Nephron (organoid): Measurements from ENCODE around the gene CAPG.

ENCODE experiments used
- H3K27ac Mint-ChIP-seq, 3 experiments: 2 replicates each; pipeline ENCODE4 v1.8.0; 2020; ENCODE audit warnings: mixed read lengths in 3 of 3, mild to moderate bottlenecking in 2 of 3, moderate library complexity in 1 of 3
- H3K27me3 Mint-ChIP-seq: 2 replicates; pipeline ENCODE4 v1.8.0; 2021; ENCODE audit warnings: low read depth, mild to moderate bottlenecking, moderate library complexity, mixed read lengths
- H3K36me3 Mint-ChIP-seq: 2 replicates; pipeline ENCODE4 v1.8.0; 2020; ENCODE audit warnings: low read depth, mixed read lengths
- H3K4me1 Mint-ChIP-seq: 2 replicates; pipeline ENCODE4 v1.8.0; 2020; ENCODE audit warnings: mixed read lengths
- H3K4me3 Mint-ChIP-seq, 3 experiments: 2 replicates each; pipeline ENCODE4 v1.8.0; 2020; ENCODE audit warnings: mild to moderate bottlenecking in 3 of 3, mixed read lengths in 3 of 3, moderate library complexity in 2 of 3
- H3K9me3 Mint-ChIP-seq: 2 replicates; pipeline ENCODE4 v1.8.0; 2020; ENCODE audit warnings: mixed read lengths
- TF ChIP-seq, protein P1 (sequence below), 3 experiments: fragments of 200-600 bp; sonication (generic); IDR thresholded peaks; one replicate each; pipeline ENCODE4 v1.5.0; 2021; ENCODE audit warnings: antibody characterized with exemption in 3 of 3; ENCODE audit not compliant: unreplicated experiment in 3 of 3

The CAPG gene, protein sequence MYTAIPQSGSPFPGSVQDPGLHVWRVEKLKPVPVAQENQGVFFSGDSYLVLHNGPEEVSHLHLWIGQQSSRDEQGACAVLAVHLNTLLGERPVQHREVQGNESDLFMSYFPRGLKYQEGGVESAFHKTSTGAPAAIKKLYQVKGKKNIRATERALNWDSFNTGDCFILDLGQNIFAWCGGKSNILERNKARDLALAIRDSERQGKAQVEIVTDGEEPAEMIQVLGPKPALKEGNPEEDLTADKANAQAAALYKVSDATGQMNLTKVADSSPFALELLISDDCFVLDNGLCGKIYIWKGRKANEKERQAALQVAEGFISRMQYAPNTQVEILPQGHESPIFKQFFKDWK

GRCh38 chr2:85409845-85410583 is at the start of gene CAPG:
Gene CAPG, minus strand, starts transcription at chr2:85410366. Its CDS starts 8,221 bp downstream, at chr2:85402145.
- Mint-ChIP-seq H3K27ac (peak within 1 kb of the TSS in 2 of 3 experiments; percentile 4 to 24), H3K4me1 (peaks cover 34% of the 10 kb centered on the region), H3K4me3 (peak within 1 kb of the TSS in 2 of 3 experiments; percentile 26 to 33), H3K36me3 (peaks cover under 1% of the 10 kb centered on the region), H3K9me3 (peaks cover under 1% of the 10 kb centered on the region), H3K27me3 (peaks cover 3% of the 10 kb centered on the region)
- TF ChIP-seq, protein P1, sequence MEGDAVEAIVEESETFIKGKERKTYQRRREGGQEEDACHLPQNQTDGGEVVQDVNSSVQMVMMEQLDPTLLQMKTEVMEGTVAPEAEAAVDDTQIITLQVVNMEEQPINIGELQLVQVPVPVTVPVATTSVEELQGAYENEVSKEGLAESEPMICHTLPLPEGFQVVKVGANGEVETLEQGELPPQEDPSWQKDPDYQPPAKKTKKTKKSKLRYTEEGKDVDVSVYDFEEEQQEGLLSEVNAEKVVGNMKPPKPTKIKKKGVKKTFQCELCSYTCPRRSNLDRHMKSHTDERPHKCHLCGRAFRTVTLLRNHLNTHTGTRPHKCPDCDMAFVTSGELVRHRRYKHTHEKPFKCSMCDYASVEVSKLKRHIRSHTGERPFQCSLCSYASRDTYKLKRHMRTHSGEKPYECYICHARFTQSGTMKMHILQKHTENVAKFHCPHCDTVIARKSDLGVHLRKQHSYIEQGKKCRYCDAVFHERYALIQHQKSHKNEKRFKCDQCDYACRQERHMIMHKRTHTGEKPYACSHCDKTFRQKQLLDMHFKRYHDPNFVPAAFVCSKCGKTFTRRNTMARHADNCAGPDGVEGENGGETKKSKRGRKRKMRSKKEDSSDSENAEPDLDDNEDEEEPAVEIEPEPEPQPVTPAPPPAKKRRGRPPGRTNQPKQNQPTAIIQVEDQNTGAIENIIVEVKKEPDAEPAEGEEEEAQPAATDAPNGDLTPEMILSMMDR (IDR thresholded peaks at IDR 0.05; ENCODE audit: unreplicated experiment in 3 of 3), result no peak

GRCh38 chr2:85459771-85460170 is 49.6 kb upstream of the CAPG start:
- TF ChIP-seq, protein P1 (IDR thresholded peaks at IDR 0.05; ENCODE audit: unreplicated experiment in 3 of 3), result no peak
- Mint-ChIP-seq H3K27me3 (peaks cover 8% of the 10 kb centered on the region), H3K9me3 (no peaks in the 10 kb centered on the region), H3K4me3 (no peak overlapping the region), H3K27ac (no peak overlapping the region), H3K4me1 (peaks cover 5% of the 10 kb centered on the region), H3K36me3 (no peaks in the 10 kb centered on the region)

DNA sequence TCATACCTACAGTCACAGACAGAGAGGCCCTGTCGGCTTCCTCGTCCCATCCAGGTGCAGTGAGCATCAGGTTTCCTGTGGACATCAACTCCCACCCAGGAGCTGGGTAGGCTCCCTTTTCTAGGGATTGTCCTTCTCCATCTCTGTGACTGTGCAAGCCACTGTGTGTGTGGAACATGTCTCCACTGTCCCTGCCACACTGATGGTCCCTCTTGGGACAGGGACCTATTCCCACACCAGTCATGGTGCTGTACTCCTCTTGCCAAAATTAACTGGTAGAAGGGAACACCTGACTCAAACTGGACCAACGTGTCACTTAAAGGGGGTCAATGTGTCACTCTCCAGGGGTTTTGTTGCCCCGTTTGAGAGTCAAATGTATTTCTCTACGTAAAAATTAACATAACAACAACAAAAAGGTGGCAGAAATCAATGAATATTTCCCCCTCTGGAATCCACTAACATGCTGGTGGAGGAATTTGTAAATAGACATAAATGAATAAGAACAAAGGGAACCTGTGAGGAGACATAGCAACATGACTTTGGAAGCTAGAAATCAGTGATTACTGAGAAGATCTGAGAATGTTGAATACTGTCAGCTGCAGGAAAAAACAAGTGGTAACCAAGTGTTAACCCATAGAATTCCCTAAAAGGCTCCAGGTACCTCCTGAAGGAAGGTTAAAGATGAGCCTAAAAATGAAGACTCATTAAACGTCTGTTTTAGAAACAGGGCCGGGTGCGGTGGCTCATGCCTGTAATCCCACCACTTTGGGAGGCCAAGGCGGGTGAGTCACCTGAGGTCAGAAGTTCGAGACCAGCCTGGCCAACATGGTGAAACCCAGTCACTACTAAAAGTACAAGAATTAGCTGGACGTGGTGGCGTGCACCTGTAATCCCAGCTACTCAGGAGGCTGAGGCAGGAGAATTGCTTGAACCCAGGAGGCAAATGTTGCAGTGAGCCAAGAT is 48.7 kb upstream of the CAPG start:
- Mint-ChIP-seq H3K27ac (no peak overlapping the region), H3K4me1 (peaks cover 5% of the 10 kb centered on the region), H3K27me3 (peaks cover 8% of the 10 kb centered on the region), H3K36me3 (no peaks in the 10 kb centered on the region), H3K4me3 (no peak overlapping the region), H3K9me3 (no peaks in the 10 kb centered on the region)
- TF ChIP-seq, protein P1 (IDR thresholded peaks at IDR 0.05; ENCODE audit: unreplicated experiment in 3 of 3), result no peak

- TF ChIP-seq, protein P1 (IDR thresholded peaks at IDR 0.05; ENCODE audit: unreplicated experiment in 3 of 3), result no peak
- H3K4me3 Mint-ChIP-seq, result no peak overlapping the region
- H3K36me3 Mint-ChIP-seq, result no peaks in the 10 kb centered on the region
- H3K27ac Mint-ChIP-seq, result no peak overlapping the region
- peaks cover 10% of the 10 kb centered on the region for H3K4me1 Mint-ChIP-seq
- H3K9me3 Mint-ChIP-seq, result no peaks in the 10 kb centered on the region
- peaks cover 8% of the 10 kb centered on the region for H3K27me3 Mint-ChIP-seq
These were observed 47.7 kb upstream of the CAPG start for GRCh38 chr2:85457877-85458316.

GRCh38 chr2:85457043-85457442 is 46.9 kb upstream of the CAPG start:
- H3K27me3 Mint-ChIP-seq, result peaks cover 8% of the 10 kb centered on the region
- no peaks in the 10 kb centered on the region for H3K9me3 Mint-ChIP-seq
- no peaks in the 10 kb centered on the region for H3K36me3 Mint-ChIP-seq
- TF ChIP-seq, protein P1 (IDR thresholded peaks at IDR 0.05; ENCODE audit: unreplicated experiment in 3 of 3), result no peak
- peaks cover 5% of the 10 kb centered on the region for H3K4me1 Mint-ChIP-seq
- H3K27ac Mint-ChIP-seq, result no peak overlapping the region
- H3K4me3 Mint-ChIP-seq, result no peak overlapping the region
